Stimulated activated naive CD4-positive, alpha-beta T cell (primary cell): ENCODE results near the gene LRP1.

Experiments used
- DNase-seq, 6 experiments: peaks; one replicate each; lab custom pipeline; 2025; lab: John Stamatoyannopoulos, UW

Gene LRP1

GRCh38 chr12:57212701-57213057, 84.4 kb downstream of the LRP1 start:
- no peak for DNase-seq

GRCh38 chr12:57213058-57213715, 84.9 kb downstream of the LRP1 start:
- DNase-seq = peak; percentile 69 to 87 (median 78)

- DNase-seq = no peak
Observed at GRCh38 chr12:57213763-57214397, 85.6 kb downstream of the LRP1 start.

GRCh38 chr12:57214398-57214781, 86.1 kb downstream of the LRP1 start:
- DNase-seq = peak; percentile 24 to 69 (median 55)

- no peak for DNase-seq
Observed at GRCh38 chr12:57215065-57215464, 86.8 kb downstream of the LRP1 start.

GRCh38 chr12:57215668-57216013, 87.4 kb downstream of the LRP1 start:
- peak in 3 of 6 experiments; percentile 21 to 53 (median 41) for DNase-seq

GRCh38 chr12:57216014-57216911, 88.0 kb downstream of the LRP1 start, which contains the start of gene NXPH4:
TSS of gene NXPH4 (plus strand) at chr12:57216794. CDS start at chr12:57216970, 176 bp downstream.
- DNase-seq = peak; percentile 14 to 53 (median 40)

- peak in 2 of 6 experiments; percentile 37 for DNase-seq
Observed at GRCh38 chr12:57216921-57217879, 88.9 kb downstream of the LRP1 start.

- no peak for DNase-seq
Observed at GRCh38 chr12:57218030-57218853, 90.0 kb downstream of the LRP1 start.

GRCh38 chr12:57219205-57219992, 91.1 kb downstream of the LRP1 start:
- no peak for DNase-seq

- DNase-seq = no peak
Observed at GRCh38 chr12:57219993-57220754, 91.9 kb downstream of the LRP1 start.

- no peak for DNase-seq
Observed at GRCh38 chr12:57220770-57221168, 92.5 kb downstream of the LRP1 start.

GRCh38 chr12:57221169-57221917, 93.1 kb downstream of the LRP1 start:
- peak in 1 of 6 experiments; percentile 27 for DNase-seq

- DNase-seq = no peak
Observed at GRCh38 chr12:57222286-57223190, 94.3 kb downstream of the LRP1 start.

- DNase-seq = peak in 1 of 6 experiments; percentile 44
Observed at GRCh38 chr12:57223191-57224165, 95.2 kb downstream of the LRP1 start.
